ENCODE data around the gene FOLR2.

- TF ChIP-seq CTCF (conservative IDR thresholded peaks at IDR 0.05; ENCODE audit: low read depth in 2 of 2) = no peak
- no peak for TF ChIP-seq EZH2 (IDR thresholded peaks at IDR 0.05; ENCODE audit: low read depth, unreplicated experiment)
- TF ChIP-seq EZH2phosphoT487 (IDR thresholded peaks at IDR 0.05; ENCODE audit: unreplicated experiment) = peak; percentile 92
Measured at GRCh38 chr11:72239849-72240460, 23.4 kb downstream of the FOLR2 start.

Data from GM23338 (cell line).